ENCODE measurements around the gene WDR70. TPM values are rescaled to one million over a fixed set of nuclear protein-coding genes. Genes with fewer than 3 reads are reported as not detected.

The WDR70 gene
- total RNA-seq, 2 donors from 2014 or later = 18.0 to 25.3 TPM

GRCh38 chr5:37662362-37662761 lies 283.2 kb downstream of the WDR70 start:
- H3K27ac ChIP-seq = no peak overlapping the region
- H3K27me3 ChIP-seq (replicated peaks; ENCODE audit: insufficient read depth) = no peaks in the 10 kb centered on the region
- peaks cover 0 to 8% of the 10 kb centered on the region in 2 donors for H3K4me1 ChIP-seq (ENCODE audit: control insufficient read depth in 1 of 2, low read depth in 2 of 2)
- DNase-seq (ENCODE audit: low spot score) (no peak), ATAC-seq (ENCODE audit: insufficient number of reproducible peaks, low FRiP score, low read depth) (no peak)
- H3K4me3 ChIP-seq = no peak overlapping the region
- H3K9me3 ChIP-seq = no peaks in the 10 kb centered on the region
- TF ChIP-seq CTCF (IDR thresholded peaks at IDR 0.05) = no peak
- H3K36me3 ChIP-seq = no peaks in the 10 kb centered on the region

GRCh38 chr5:37662789-37663485 lies 283.8 kb downstream of the WDR70 start:
- DNase-seq (ENCODE audit: low spot score) (no peak), ATAC-seq (ENCODE audit: insufficient number of reproducible peaks, low FRiP score, low read depth) (no peak)
- TF ChIP-seq CTCF (IDR thresholded peaks at IDR 0.05) = no peak
- Histone ChIP-seq H3K4me1 (ENCODE audit: control insufficient read depth in 1 of 2, low read depth in 2 of 2) (peaks cover 0 to 11% of the 10 kb centered on the region in 2 donors), H3K27me3 (replicated peaks; ENCODE audit: insufficient read depth) (no peaks in the 10 kb centered on the region), H3K27ac (no peak overlapping the region), H3K36me3 (no peaks in the 10 kb centered on the region), H3K9me3 (no peaks in the 10 kb centered on the region), H3K4me3 (no peak overlapping the region)

- Histone ChIP-seq H3K27ac (no peak overlapping the region), H3K4me3 (no peak overlapping the region), H3K27me3 (replicated peaks; ENCODE audit: insufficient read depth) (no peaks in the 10 kb centered on the region), H3K4me1 (ENCODE audit: control insufficient read depth in 1 of 2, low read depth in 2 of 2) (peaks cover 0 to 17% of the 10 kb centered on the region in 2 donors), H3K36me3 (no peaks in the 10 kb centered on the region), H3K9me3 (no peaks in the 10 kb centered on the region)
- DNase-seq (ENCODE audit: low spot score) (no peak), ATAC-seq (ENCODE audit: insufficient number of reproducible peaks, low FRiP score, low read depth) (no peak)
- TF ChIP-seq CTCF (IDR thresholded peaks at IDR 0.05) = no peak
These were observed 284.4 kb downstream of the WDR70 start for GRCh38 chr5:37663538-37663937.

- H3K27ac ChIP-seq = no peak overlapping the region
- H3K4me3 ChIP-seq = no peak overlapping the region
- H3K4me1 ChIP-seq (ENCODE audit: control insufficient read depth in 1 of 2, low read depth in 2 of 2) = peaks cover 0 to 21% of the 10 kb centered on the region in 2 donors
These were observed 285.4 kb downstream of the WDR70 start for GRCh38 chr5:37664551-37664950.

GRCh38 chr5:37665272-37665671 lies 286.2 kb downstream of the WDR70 start:
- no peak overlapping the region for H3K27ac ChIP-seq
- H3K4me3 ChIP-seq = no peak overlapping the region
- H3K27me3 ChIP-seq (replicated peaks; ENCODE audit: insufficient read depth) = no peaks in the 10 kb centered on the region
- DNase-seq (ENCODE audit: low spot score) (no peak), ATAC-seq (ENCODE audit: insufficient number of reproducible peaks, low FRiP score, low read depth) (no peak)
- no peaks in the 10 kb centered on the region for H3K9me3 ChIP-seq
- peaks cover 0 to 21% of the 10 kb centered on the region in 2 donors for H3K4me1 ChIP-seq (ENCODE audit: control insufficient read depth in 1 of 2, low read depth in 2 of 2)
- H3K36me3 ChIP-seq = no peaks in the 10 kb centered on the region
- no peak for TF ChIP-seq CTCF (IDR thresholded peaks at IDR 0.05)

More at GRCh38 chr5:37664551-37664950, 285.4 kb downstream of the WDR70 start:
- no peak for DNase-seq (ENCODE audit: low spot score)
- no peak for TF ChIP-seq CTCF (IDR thresholded peaks at IDR 0.05)
- Histone ChIP-seq H3K36me3 (no peaks in the 10 kb centered on the region), H3K27me3 (replicated peaks; ENCODE audit: insufficient read depth) (no peaks in the 10 kb centered on the region), H3K9me3 (no peaks in the 10 kb centered on the region)
- ATAC-seq (ENCODE audit: insufficient number of reproducible peaks, low FRiP score, low read depth) = no peak

Data from thoracic aorta (tissue), 2 donors.